H1 (cell line): Measurements from ENCODE around the gene LAS1L. TPM values are rescaled to one million over a fixed set of nuclear protein-coding genes. Genes with fewer than 3 reads are reported as not detected.

ENCODE experiments used
- CTCF ChIA-PET: fragments of 300-600 bp; sonication (Branson Sonifier 250); formaldehyde crosslinking; loops from one replicate; lab custom pipeline; 2021; ENCODE audit not compliant: partially characterized antibody; lab: Charles Lee
- POLR2A ChIA-PET: fragments of 300-600 bp; sonication (Branson Sonifier 250); formaldehyde crosslinking; loops from one replicate; lab custom pipeline; 2021; ENCODE audit warnings: inconsistent platforms; ENCODE audit not compliant: partially characterized antibody; lab: Charles Lee
- DNase-seq, 2 experiments: peaks; one replicate each; pipeline versions ENCODE4 v3.0.0 to v3.0.0-alpha.2; 2010 to 2022; ENCODE audit warnings: low spot score in 2 of 2, low read depth in 1 of 2, mixed read lengths in 1 of 2
- FAIRE-seq: peaks from 2 replicates; lab custom pipeline; 2011; peaks lifted over from hg19 to GRCh38; lab: Jason Lieb, UNC
- H2AFZ ChIP-seq: 2 replicates; pipeline ENCODE4 v1.8.1; 2012; ENCODE audit warnings: low read length, inconsistent platforms
- H2AK5ac ChIP-seq: 2 replicates; pipeline ENCODE4 v1.6.1; 2013; ENCODE audit warnings: low read depth, low read length
- H2BK120ac ChIP-seq: replicated peaks from 2 replicates; pipeline ENCODE3; 2013; ENCODE audit warnings: low read depth, low read length, inconsistent platforms
- H2BK12ac ChIP-seq: 2 replicates; pipeline ENCODE4 v1.6.1; 2013; ENCODE audit warnings: low read depth, low read length
- H2BK15ac ChIP-seq: 2 replicates; pipeline ENCODE4 v1.6.1; 2013; ENCODE audit warnings: low read length
- H2BK20ac ChIP-seq: 2 replicates; pipeline ENCODE4 v1.6.1; 2013; ENCODE audit warnings: low read length
- H2BK5ac ChIP-seq: 2 replicates; pipeline ENCODE4 v1.6.1; 2013; ENCODE audit warnings: low read depth, low read length
- H3K14ac ChIP-seq: 2 replicates; pipeline ENCODE4 v1.6.1; 2013; ENCODE audit warnings: inconsistent platforms; ENCODE audit not compliant: insufficient read length
- H3K18ac ChIP-seq: 2 replicates; pipeline ENCODE4 v1.6.1; 2013; ENCODE audit warnings: low read length; ENCODE audit errors: extremely low read depth
- H3K23ac ChIP-seq: 2 replicates; pipeline ENCODE4 v1.6.1; 2013; ENCODE audit warnings: inconsistent platforms; ENCODE audit not compliant: insufficient read length
- H3K23me2 ChIP-seq: 2 replicates; pipeline ENCODE4 v1.6.1; 2013; ENCODE audit warnings: low read depth, low read length
- H3K27ac ChIP-seq: 2 replicates; pipeline ENCODE4 v1.6.1; 2011; ENCODE audit warnings: low read depth, low read length, inconsistent platforms
- H3K27me3 ChIP-seq, 4 experiments: replicated peaks in 1 of 4; 1 replicate in 1 of 4; 2 replicates in 3 of 4; pipeline versions ENCODE4 v1.6.1 to v1.8.1; 2011 to 2013; ENCODE audit warnings: low read length in 3 of 4, mild to moderate bottlenecking in 3 of 4, inconsistent platforms in 2 of 4, mixed read lengths in 2 of 4, moderate library complexity in 1 of 4; ENCODE audit not compliant: control insufficient read depth in 3 of 4, insufficient read depth in 3 of 4; ENCODE audit errors: extremely low read depth in 1 of 4
- H3K36me3 ChIP-seq, 4 experiments: 2 replicates each; pipeline versions ENCODE4 v1.6.1 to v1.8.1; 2011 to 2013; ENCODE audit warnings: mild to moderate bottlenecking in 4 of 4, low read length in 3 of 4, moderate library complexity in 2 of 4, control low read depth in 1 of 4, inconsistent platforms in 1 of 4; ENCODE audit not compliant: insufficient read depth in 4 of 4, control insufficient read depth in 2 of 4
- H3K4ac ChIP-seq: replicated peaks from 2 replicates; pipeline ENCODE3; 2013; ENCODE audit warnings: low read length, low read depth, mixed read lengths, inconsistent platforms; ENCODE audit not compliant: insufficient read length
- H3K4me1 ChIP-seq, 4 experiments: replicated peaks in 1 of 4; 1 replicate in 1 of 4; 2 replicates in 3 of 4; pipeline versions ENCODE4 v1.6.1 to v1.8.1; 2011 to 2013; ENCODE audit warnings: low read length in 3 of 4, inconsistent platforms in 2 of 4, mixed read lengths in 1 of 4; ENCODE audit not compliant: insufficient read depth in 4 of 4, control insufficient read depth in 3 of 4
- H3K4me2 ChIP-seq, 2 experiments: 2 replicates each; pipeline versions ENCODE4 v1.6.1 to v1.8.1; 2011 to 2013; ENCODE audit warnings: low read depth in 2 of 2, low read length in 2 of 2, control low read depth in 1 of 2, inconsistent platforms in 1 of 2, mild to moderate bottlenecking in 1 of 2; ENCODE audit not compliant: insufficient read depth in 1 of 2
- H3K4me3 ChIP-seq, 4 experiments: fragments of 200-600, 300-600 bp in 1 of 4; sonication (generic), shearing (Covaris generic), sonication (Bioruptor Twin) in 1 of 4; 2 replicates each; pipeline versions ENCODE4 v1.5.1 to v1.8.1; 2011 to 2016; ENCODE audit warnings: low read length in 4 of 4, low read depth in 3 of 4, control low read depth in 2 of 4, inconsistent platforms in 2 of 4, mild to moderate bottlenecking in 2 of 4, mixed read lengths in 1 of 4, moderate library complexity in 1 of 4; ENCODE audit not compliant: insufficient read depth in 2 of 4; ENCODE audit errors: extremely low read depth in 1 of 4
- H3K56ac ChIP-seq: replicated peaks from 2 replicates; pipeline ENCODE3; 2013; ENCODE audit warnings: low read depth, mild to moderate bottlenecking, mixed read lengths, low read length, inconsistent platforms; ENCODE audit not compliant: insufficient read length
- H3K79me1 ChIP-seq: 2 replicates; pipeline ENCODE4 v1.6.1; 2013; ENCODE audit warnings: low read depth, low read length, control low read depth
- H3K79me2 ChIP-seq, 2 experiments: 2 replicates each; pipeline versions ENCODE4 v1.6.1 to v1.8.1; 2012 to 2013; ENCODE audit warnings: low read length in 2 of 2, mild to moderate bottlenecking in 2 of 2, inconsistent platforms in 1 of 2; ENCODE audit not compliant: insufficient read depth in 2 of 2, control insufficient read depth in 1 of 2
- H3K9ac ChIP-seq, 4 experiments: replicated peaks in 1 of 4; 1 replicate in 1 of 4; 2 replicates in 3 of 4; pipeline versions ENCODE4 v1.6.1 to v1.8.1; 2011 to 2013; ENCODE audit warnings: low read depth in 3 of 4, low read length in 3 of 4, control low read depth in 2 of 4, mild to moderate bottlenecking in 2 of 4, moderate library complexity in 2 of 4, inconsistent platforms in 1 of 4; ENCODE audit errors: extremely low read depth in 1 of 4
- H3K9me3 ChIP-seq, 2 experiments: 2 replicates each; pipeline versions ENCODE4 v1.6.1 to v1.8.1; 2012 to 2013; ENCODE audit warnings: mild to moderate bottlenecking in 2 of 2, moderate library complexity in 2 of 2, control low read depth in 1 of 2, inconsistent platforms in 1 of 2, low read depth in 1 of 2, low read length in 1 of 2, mixed read lengths in 1 of 2; ENCODE audit not compliant: insufficient read depth in 2 of 2
- H4K20me1 ChIP-seq, 2 experiments: replicated peaks in 1 of 2; 2 replicates each; pipeline versions ENCODE3 to v1.8.1; 2011 to 2013; ENCODE audit warnings: inconsistent platforms in 2 of 2, low read length in 2 of 2, mild to moderate bottlenecking in 1 of 2; ENCODE audit not compliant: insufficient read depth in 2 of 2, control insufficient read depth in 1 of 2
- H4K5ac ChIP-seq: 2 replicates; pipeline ENCODE4 v1.6.1; 2013; ENCODE audit warnings: low read length, low read depth, mixed read lengths, inconsistent platforms; ENCODE audit not compliant: insufficient read length
- H4K8ac ChIP-seq: 2 replicates; pipeline ENCODE4 v1.8.0; 2013; ENCODE audit warnings: mild to moderate bottlenecking, moderate library complexity, low read length, inconsistent platforms; ENCODE audit not compliant: insufficient read depth; ENCODE audit errors: extremely low read depth
- H4K91ac ChIP-seq: replicated peaks from 2 replicates; pipeline ENCODE3; 2013; ENCODE audit warnings: low read length, mixed read lengths, inconsistent platforms; ENCODE audit not compliant: insufficient read length
- ATF2 ChIP-seq: IDR thresholded peaks from 2 replicates; pipeline ENCODE4 v1.6.1; 2012; ENCODE audit warnings: low read length, inconsistent platforms
- EP300 ChIP-seq, 2 experiments: IDR thresholded peaks; 1 replicate in 1 of 2; 2 replicates in 1 of 2; pipeline ENCODE4 v1.6.1; 2011 to 2012; ENCODE audit warnings: low read depth in 2 of 2, low read length in 2 of 2, mild to moderate bottlenecking in 2 of 2, borderline replicate concordance in 1 of 2, inconsistent platforms in 1 of 2, moderate library complexity in 1 of 2
- GABPA ChIP-seq: IDR thresholded peaks from 2 replicates; pipeline ENCODE4 v1.6.1; 2011; ENCODE audit warnings: mild to moderate bottlenecking, low read length, moderate library complexity, borderline replicate concordance; ENCODE audit not compliant: insufficient read depth
- NRF1 ChIP-seq: IDR thresholded peaks from 2 replicates; pipeline ENCODE4 v1.6.1; 2011; ENCODE audit warnings: mild to moderate bottlenecking, low read depth, low read length, improper control_type of control experiment
- SIX5 ChIP-seq: IDR thresholded peaks from 2 replicates; pipeline ENCODE4 v1.6.1; 2011; ENCODE audit warnings: mild to moderate bottlenecking, low read depth, low read length
- SRF ChIP-seq: IDR thresholded peaks from 2 replicates; pipeline ENCODE4 v1.6.1; 2011; ENCODE audit warnings: mild to moderate bottlenecking, low read depth, low read length, moderate library complexity
- WGBS, 2 experiments: shearing (Covaris generic) in 1 of 2; methylation state at CpG; one replicate each; pipeline versions ENCODE4 v1.1.6 to v1.1.7; 2013 to 2015; ENCODE audit warnings: low lambda C conversion rate in 2 of 2, mixed read lengths in 2 of 2, inconsistent platforms in 1 of 2, low coverage in 1 of 2, missing lambda C conversion rate in 1 of 2; ENCODE audit not compliant: insufficient replicate concordance in 2 of 2, insufficient coverage in 1 of 2, insufficient read length in 1 of 2; ENCODE audit errors: extremely low coverage in 1 of 2, missing lambda C conversion rate in 1 of 2; 5-methylcytosine and 5-hydroxymethylcytosine counted together
- polyA plus RNA-seq, 7 experiments: library from polyadenylated mRNA; depleted of rRNA in 3 of 7; stranded (reverse) in 5 of 7; unstranded in 2 of 7; fragments of >200 nt in 5 of 7; fragments of 200-250 nt in 2 of 7; gene quantifications; 1 replicate in 5 of 7; 2 replicates in 1 of 7; 4 replicates in 1 of 7; pipeline versions ENCODE4 v1.2.1 to v1.2.3, GENCODE V29; 2011 to 2013; ENCODE audit warnings: missing spikeins in 2 of 7, mixed read lengths in 2 of 7
- total RNA-seq: library from RNA; stranded (reverse); fragmentation: NEBNext Ultra II Directional; extraction: Animal tissue kit (Norgen Biotek cat#: 25700); gene quantifications from 2 replicates; pipeline ENCODE4 v1.2.1, GENCODE V29; 2021

The LAS1L gene
- total and polyA plus RNA-seq, 2 of the 8 experiments (the other 6 are each of a cell fraction or from before 2014, with no cell fraction given): 39.5 to 65.0 TPM

GRCh38 chrX:65509400-65509799, 25.2 kb downstream of the LAS1L start:
- FAIRE-seq (no peak), DNase-seq (no peak)
- H2BK120ac ChIP-seq: no peak overlapping the region
- H3K4me3 ChIP-seq: no peak overlapping the region
- H3K23me2 ChIP-seq: no peaks in the 10 kb centered on the region
- H2BK20ac ChIP-seq: no peak overlapping the region
- H4K5ac ChIP-seq: no peak overlapping the region
- no peak overlapping the region for H2AFZ ChIP-seq
- POLR2A ChIA-PET: interaction anchor here (1.1 to 1.4 kb wide), 3 partner anchors 9 to 17 kb away, joined by 3 to 5 read pairs (median 3); no protein-coding TSS in a partner anchor
- no peak overlapping the region for H2AK5ac ChIP-seq
- H3K14ac ChIP-seq: no peak overlapping the region
- no peak overlapping the region for H3K4me2 ChIP-seq
- no peak overlapping the region for H3K9ac ChIP-seq
- no peak overlapping the region for H3K4ac ChIP-seq
- peaks cover 2 to 23% (median 9%) of the 10 kb centered on the region in 4 experiments; a peak in 5 of 8 replicates for H3K36me3 ChIP-seq
- no peaks in the 10 kb centered on the region for H3K27me3 ChIP-seq
- 88% methylated on average over 4 of the region's 4 CpGs; no CpG with 5 or more reads in 1 of the 2 experiments for WGBS, 2 experiments
- no peak overlapping the region for H3K23ac ChIP-seq
- no peak overlapping the region for H2BK12ac ChIP-seq
- no peaks in the 10 kb centered on the region for H3K9me3 ChIP-seq
- H2BK5ac ChIP-seq: no peak overlapping the region
- H3K79me1 ChIP-seq: no peaks in the 10 kb centered on the region
- no peak overlapping the region for H4K91ac ChIP-seq
- H3K18ac ChIP-seq: no peak overlapping the region
- no peak overlapping the region for H4K8ac ChIP-seq
- no peak overlapping the region for H3K56ac ChIP-seq
- H3K4me1 ChIP-seq: no peaks in the 10 kb centered on the region
- no peak for TF ChIP-seq NRF1
- TF ChIP-seq ATF2: no peak
- TF ChIP-seq SIX5: no peak
- no peak for TF ChIP-seq GABPA
- TF ChIP-seq SRF: no peak
- TF ChIP-seq EP300 (IDR thresholded peaks at IDR 0.05; ENCODE audit: borderline replicate concordance in 1 of 2, low read depth in 2 of 2, low read length in 2 of 2): no peak
- no peak overlapping the region for H2BK15ac ChIP-seq
- H3K27ac ChIP-seq: no peak overlapping the region
- no peaks in the 10 kb centered on the region for H4K20me1 ChIP-seq
- CTCF ChIA-PET: no interaction called here
- no peaks in the 10 kb centered on the region for H3K79me2 ChIP-seq
